ENCODE results near the gene SDK1. TPM values are rescaled to one million over a fixed set of nuclear protein-coding genes. Genes with fewer than 3 reads are reported as not detected.

Gene SDK1
- total RNA-seq, 2 donors from 2014 or later, result 1.3 to 2.6 TPM

GRCh38 chr7:3264693-3265339 lies 36.2 kb upstream of the SDK1 start:
- no peaks in the 10 kb centered on the region for H3K36me3 ChIP-seq
- no peak for TF ChIP-seq CTCF (IDR thresholded peaks at IDR 0.05)
- intact Hi-C loops (cut with DNase I), result no loop called here
- no peak for DNase-seq
- H3K4me1 ChIP-seq, result no peaks in the 10 kb centered on the region
- no peaks in the 10 kb centered on the region for H3K9me3 ChIP-seq
- no peak overlapping the region for H3K9ac ChIP-seq (ENCODE audit: low read depth in 2 of 2, low read length in 2 of 2)
- H3K27ac ChIP-seq, result no peak overlapping the region
- H3K27me3 ChIP-seq, result no peaks in the 10 kb centered on the region
- no peak overlapping the region for H3K4me3 ChIP-seq

GRCh38 chr7:3265388-3265787 lies 35.7 kb upstream of the SDK1 start:
- intact Hi-C loops (cut with DNase I), result no loop called here

GRCh38 chr7:3266240-3266639 lies 34.8 kb upstream of the SDK1 start:
- H3K36me3 ChIP-seq, result no peaks in the 10 kb centered on the region
- H3K27me3 ChIP-seq, result no peaks in the 10 kb centered on the region
- H3K4me1 ChIP-seq, result no peaks in the 10 kb centered on the region
- no peak overlapping the region for H3K4me3 ChIP-seq
- no peak overlapping the region for H3K27ac ChIP-seq
- no peaks in the 10 kb centered on the region for H3K9me3 ChIP-seq
- H3K9ac ChIP-seq (ENCODE audit: low read depth in 2 of 2, low read length in 2 of 2), result no peak overlapping the region
- no peak for DNase-seq
- no peak for TF ChIP-seq CTCF (IDR thresholded peaks at IDR 0.05)
- intact Hi-C loops (cut with DNase I), result no loop called here

More at GRCh38 chr7:3265388-3265787, 35.7 kb upstream of the SDK1 start:
- no peak for TF ChIP-seq CTCF (IDR thresholded peaks at IDR 0.05)
- Histone ChIP-seq H3K9ac (ENCODE audit: low read depth in 2 of 2, low read length in 2 of 2) (no peak overlapping the region), H3K4me3 (no peak overlapping the region), H3K27me3 (no peaks in the 10 kb centered on the region), H3K27ac (no peak overlapping the region), H3K4me1 (no peaks in the 10 kb centered on the region), H3K36me3 (no peaks in the 10 kb centered on the region), H3K9me3 (no peaks in the 10 kb centered on the region)
- DNase-seq, result no peak

- no peak for TF ChIP-seq CTCF (IDR thresholded peaks at IDR 0.05)
- DNase-seq, result no peak
- Histone ChIP-seq H3K27me3 (no peaks in the 10 kb centered on the region), H3K4me1 (no peaks in the 10 kb centered on the region), H3K9me3 (no peaks in the 10 kb centered on the region), H3K4me3 (no peak overlapping the region), H3K36me3 (no peaks in the 10 kb centered on the region), H3K9ac (ENCODE audit: low read depth in 2 of 2, low read length in 2 of 2) (no peak overlapping the region), H3K27ac (no peak overlapping the region)
- intact Hi-C loops (cut with DNase I), result no loop called here
These were observed 32.9 kb upstream of the SDK1 start for GRCh38 chr7:3267966-3268690.

GRCh38 chr7:3270362-3270761 lies 30.7 kb upstream of the SDK1 start:
- Histone ChIP-seq H3K9ac (ENCODE audit: low read depth in 2 of 2, low read length in 2 of 2) (no peak overlapping the region), H3K9me3 (no peaks in the 10 kb centered on the region)
- intact Hi-C loops (cut with DNase I), result no loop called here

More at GRCh38 chr7:3270362-3270761, 30.7 kb upstream of the SDK1 start:
- Histone ChIP-seq H3K27me3 (no peaks in the 10 kb centered on the region), H3K27ac (no peak overlapping the region), H3K36me3 (no peaks in the 10 kb centered on the region), H3K4me3 (no peak overlapping the region), H3K4me1 (no peaks in the 10 kb centered on the region)
- no peak for TF ChIP-seq CTCF (IDR thresholded peaks at IDR 0.05)
- no peak for DNase-seq

Measured in colonic mucosa (tissue), 4 donors.